T47D (cell line): ENCODE measurements around the gene KCNK10.
"Not testable (repeated sequence)": the region's sequence is repeated elsewhere in the genome, so short reads cannot be mapped to it uniquely, and the experiment has no call there.

Experiments
- DNase-seq, 2 experiments: peaks; one replicate each; pipeline versions ENCODE4 v3.0.0 to v3.0.0-alpha.2; 2011 to 2012; ENCODE audit warnings: low read depth in 1 of 2, low spot score in 1 of 2
- JUND ChIP-seq: IDR thresholded peaks from 2 replicates; pipeline ENCODE4 v1.6.1; 2012; ENCODE audit warnings: low read depth
- in situ Hi-C: cut with HindIII; loops from 2 replicates; pipeline ENCODE4 v1.10.0; 2016; ENCODE audit warnings: low sequenced_read_pairs, low pct_unique_long_range_greater_than_20kb

The KCNK10 gene

DNA sequence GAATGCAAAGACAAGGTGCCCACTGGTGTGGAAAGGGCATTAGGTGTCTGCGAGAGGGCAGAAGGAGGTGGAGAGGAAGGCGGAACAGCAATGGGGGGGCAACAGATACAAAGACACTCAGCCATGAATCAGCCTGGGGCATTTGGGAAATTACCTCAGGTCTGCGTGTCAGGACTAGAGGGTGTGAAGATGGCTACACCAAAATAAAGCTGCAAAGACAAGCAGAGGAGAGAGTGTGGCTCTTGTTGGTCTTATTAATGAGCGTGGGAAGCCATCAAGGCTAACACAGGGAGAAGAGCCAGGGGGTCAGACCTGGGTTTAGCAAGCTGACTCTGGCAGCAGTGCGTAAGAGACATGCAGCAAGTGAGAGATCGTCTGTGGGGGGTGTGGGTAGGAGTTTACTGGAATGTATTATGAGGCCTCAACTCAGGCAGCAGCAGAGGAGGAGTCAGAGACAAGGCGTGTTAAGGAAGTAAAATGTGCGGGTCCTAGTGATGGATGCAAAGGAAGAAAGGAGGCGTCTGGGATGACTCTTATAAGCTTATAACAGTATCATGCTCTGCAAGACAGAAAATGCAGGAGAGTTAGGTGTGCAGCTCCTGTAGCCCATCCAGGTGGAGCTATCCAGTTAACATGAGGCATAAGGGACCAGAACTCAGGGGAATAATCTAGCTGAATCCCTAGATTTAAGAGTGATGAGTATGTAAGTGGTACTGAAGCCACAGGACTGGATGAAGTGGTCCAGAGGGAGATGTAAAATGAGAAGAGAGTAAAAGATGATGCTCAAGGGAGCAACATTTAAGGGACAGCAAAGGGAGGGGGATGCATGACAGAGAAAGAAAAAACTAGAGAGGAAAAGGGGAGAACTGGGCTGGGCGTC, 50.4 kb downstream of the KCNK10 start:
- no peak for TF ChIP-seq JUND
- DNase-seq = no peak
- in situ Hi-C loops = no loop called here

DNA sequence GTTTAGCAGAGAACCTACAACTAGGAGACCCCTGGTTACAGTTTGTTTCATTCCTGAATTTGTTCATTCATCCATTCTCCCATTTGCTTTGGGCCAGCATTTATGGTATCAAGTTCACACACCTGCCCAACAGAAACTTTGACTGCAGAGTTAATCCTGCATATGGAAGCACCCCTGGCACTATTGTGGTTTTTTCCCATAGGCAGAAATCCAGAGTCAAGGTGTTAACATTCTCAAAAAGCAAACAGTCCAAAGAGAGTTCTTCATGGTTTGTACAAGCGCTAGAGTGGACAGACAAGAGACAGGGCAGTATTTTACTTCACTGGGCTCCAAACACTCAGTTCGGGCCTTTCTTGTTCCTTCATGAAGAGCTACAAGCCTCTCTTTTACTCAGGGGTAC, 51.9 kb downstream of the KCNK10 start:
- no peak for DNase-seq
- in situ Hi-C loops = no loop called here
- no peak for TF ChIP-seq JUND

GRCh38 chr14:88270776-88271175, 52.3 kb downstream of the KCNK10 start:
- no peak for TF ChIP-seq JUND
- in situ Hi-C loops = no loop called here
- DNase-seq = no peak

DNA sequence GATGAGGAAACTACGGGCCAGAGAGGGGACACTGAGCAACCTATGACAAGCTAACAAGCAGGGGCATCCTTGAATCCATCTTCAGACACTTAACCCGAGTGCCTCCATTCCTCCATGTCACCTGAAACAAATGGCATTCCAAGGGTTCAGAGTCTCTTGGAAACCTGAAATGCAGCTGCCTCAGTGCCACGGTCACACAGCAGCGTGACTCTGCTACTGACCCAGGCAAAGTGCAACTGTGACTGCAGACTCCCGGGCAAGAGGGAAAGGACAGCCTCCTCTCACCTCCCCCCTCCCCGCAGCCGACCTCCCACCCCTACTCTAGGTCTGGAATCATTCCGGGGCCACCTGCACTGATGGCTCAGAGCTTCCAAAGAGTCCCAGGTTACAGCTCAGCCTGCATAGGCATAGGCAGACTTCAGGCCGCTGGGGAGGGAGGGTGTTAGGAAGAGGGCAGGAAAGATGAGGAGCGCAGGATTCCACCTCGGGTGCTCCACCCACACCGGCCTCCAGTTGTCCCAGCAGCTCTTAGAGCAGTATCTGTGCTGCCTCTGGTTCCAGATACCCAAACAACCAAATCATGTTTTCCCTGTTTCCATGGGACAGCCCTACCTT, 53.2 kb downstream of the KCNK10 start:
- no peak for DNase-seq
- TF ChIP-seq JUND = no peak

DNA sequence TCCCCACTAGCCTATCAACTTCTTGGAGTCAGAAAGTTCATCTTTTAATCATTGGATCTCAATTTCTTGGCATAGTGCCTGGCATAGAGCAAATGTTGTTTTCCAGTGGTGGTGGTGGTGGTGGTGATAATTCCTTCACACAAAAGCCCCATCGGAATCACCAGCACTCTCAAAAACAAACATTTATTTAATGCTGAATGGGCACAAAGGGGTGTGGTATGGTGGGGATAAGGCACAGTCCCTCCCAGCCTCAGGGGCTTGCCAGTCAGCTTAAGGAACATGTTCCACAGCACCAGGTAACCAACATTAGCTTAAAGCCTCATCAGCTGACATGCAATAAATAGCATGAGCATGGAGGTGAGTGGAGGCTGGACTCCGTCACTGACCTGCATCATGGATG, 56.6 kb downstream of the KCNK10 start:
- DNase-seq = no peak
- in situ Hi-C loops = no loop called here
- no peak for TF ChIP-seq JUND

More for the DNA sequence above, 53.2 kb downstream of the KCNK10 start:
- in situ Hi-C loops = no loop called here

DNA sequence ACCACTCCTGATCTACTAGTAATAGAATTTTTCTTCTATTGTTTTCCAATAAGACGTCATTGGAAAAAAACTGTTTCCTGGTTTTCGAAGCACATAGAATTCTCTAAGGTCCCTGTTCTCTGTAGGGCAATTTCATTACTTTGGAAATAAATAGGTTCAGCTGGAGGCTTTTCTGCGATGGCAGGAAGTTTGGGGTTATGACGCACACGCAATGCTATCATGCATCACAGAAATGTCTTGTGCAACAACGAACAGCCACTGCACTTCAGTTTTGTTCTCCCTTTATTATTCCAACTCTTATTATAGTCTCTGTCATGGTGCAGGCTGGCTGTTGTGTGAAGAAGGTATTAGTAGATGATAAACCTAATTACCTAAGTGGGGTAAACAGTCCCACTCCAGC, 59.0 kb downstream of the KCNK10 start:
- in situ Hi-C loops = no loop called here
- DNase-seq = no peak
- TF ChIP-seq JUND = no peak

GRCh38 chr14:88261302-88261701, 61.8 kb downstream of the KCNK10 start:
- in situ Hi-C loops, DNase-seq: not testable (repeated sequence)

- DNase-seq = no peak
- no peak for TF ChIP-seq JUND
- in situ Hi-C loops = no loop called here
Observed at GRCh38 chr14:88258021-88258420, 65.0 kb downstream of the KCNK10 start.

GRCh38 chr14:88256997-88257950, 65.8 kb downstream of the KCNK10 start:
- in situ Hi-C loops = no loop called here
- no peak for TF ChIP-seq JUND
- DNase-seq = no peak

DNA sequence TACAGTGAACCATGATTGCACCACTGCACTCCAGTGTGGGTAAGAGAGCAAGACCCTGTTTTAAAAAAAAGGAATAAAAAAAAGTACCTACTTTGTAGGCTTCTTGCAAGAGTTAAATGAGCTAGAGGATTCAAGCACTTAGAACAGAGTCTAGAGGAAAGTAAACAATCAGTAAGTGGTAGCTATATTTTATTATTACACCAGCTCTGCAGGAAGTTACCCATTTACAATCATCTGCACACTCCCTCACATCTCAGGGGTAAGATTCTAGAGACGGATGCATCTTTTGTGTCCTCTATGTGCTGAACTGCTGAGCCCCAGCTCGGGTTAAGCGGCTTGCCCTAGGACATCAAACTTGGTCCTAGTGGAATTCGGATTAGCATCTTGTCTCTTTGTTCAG, 67.3 kb downstream of the KCNK10 start:
- in situ Hi-C loops = no loop called here

GRCh38 chr14:88255196-88255595, 67.9 kb downstream of the KCNK10 start:
- no peak for TF ChIP-seq JUND
- in situ Hi-C loops = no loop called here
- no peak for DNase-seq

More for the DNA sequence above, 67.3 kb downstream of the KCNK10 start:
- no peak for DNase-seq
- no peak for TF ChIP-seq JUND

- DNase-seq = no peak
- TF ChIP-seq JUND = no peak
- in situ Hi-C loops = no loop called here
Observed at GRCh38 chr14:88252498-88252897, 70.6 kb downstream of the KCNK10 start.
